ENCODE data around the gene SLC51A. TPM values are rescaled to one million over a fixed set of nuclear protein-coding genes. Genes with fewer than 3 reads are reported as not detected.

Gene SLC51A
- total RNA-seq, 1 donor from 2014 or later: not detected

DNA sequence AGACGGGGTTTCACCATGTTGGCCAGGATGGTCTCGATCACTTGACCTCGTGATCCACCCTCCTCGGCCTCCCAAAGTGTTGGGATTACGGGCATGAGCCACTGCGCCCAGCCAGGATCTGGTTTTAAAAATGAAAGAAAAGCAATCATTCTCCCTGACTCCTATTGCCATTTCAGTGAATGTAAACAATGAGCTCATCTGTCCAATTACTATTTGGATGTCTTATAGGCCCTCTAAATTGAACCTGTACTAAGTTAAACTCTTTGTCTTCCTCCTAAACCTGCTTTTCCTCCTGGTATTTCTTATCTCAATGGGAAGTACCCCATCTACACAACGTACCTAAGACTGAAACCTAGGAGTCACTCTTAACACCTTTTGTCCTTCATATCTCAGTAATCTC, 47.5 kb downstream of the SLC51A start:
- peaks cover 52 to 56% of the 10 kb centered on the region in 2 donors for H3K36me3 ChIP-seq

DNA sequence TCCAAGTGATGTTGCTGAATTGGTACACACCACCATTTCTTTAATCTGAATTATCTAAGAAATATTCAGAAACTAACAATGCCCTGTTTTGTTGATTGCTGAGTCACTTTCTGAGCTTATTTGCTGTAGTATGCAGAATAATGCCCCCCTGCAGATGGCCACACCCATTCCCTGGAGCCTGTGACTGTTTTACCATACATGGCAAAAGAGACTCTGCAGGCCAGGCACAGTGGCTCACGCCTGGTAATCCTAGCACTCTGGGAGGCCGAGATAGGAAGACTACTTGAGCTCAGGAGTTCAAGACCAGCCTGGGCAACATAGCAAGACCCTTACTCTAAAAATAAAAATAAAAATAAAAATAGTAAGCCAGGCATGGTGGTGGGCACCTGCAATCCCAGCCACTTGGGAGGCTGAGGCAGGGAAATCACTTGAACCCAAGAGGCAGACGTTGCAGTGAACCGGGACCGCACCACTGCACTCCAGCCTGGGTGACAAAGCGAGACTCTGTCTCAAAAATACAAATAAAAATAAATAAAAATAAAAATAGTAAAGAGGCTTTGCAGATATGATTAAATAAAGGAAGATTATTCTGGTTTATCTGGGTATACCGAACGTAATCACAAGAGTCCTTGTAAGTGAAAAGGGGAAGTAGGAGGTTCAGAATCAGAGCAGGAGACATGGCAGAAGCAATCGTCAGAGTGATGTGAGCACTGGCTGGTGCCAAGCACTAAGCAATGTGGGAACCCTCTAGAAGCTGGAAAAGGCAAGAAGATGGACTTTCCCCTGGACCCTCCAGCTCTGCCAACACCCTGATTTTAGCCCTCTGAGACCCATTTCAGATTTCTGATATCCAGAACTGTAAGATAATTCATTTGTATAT, 52.2 kb downstream of the SLC51A start:
- Histone ChIP-seq H3K9me3 (no peaks in the 10 kb centered on the region), H3K4me3 (no peak overlapping the region), H3K27me3 (no peaks in the 10 kb centered on the region), H3K4me1 (no peaks in the 10 kb centered on the region), H3K36me3 (peaks cover 56 to 68% of the 10 kb centered on the region in 2 donors), H3K27ac (no peak overlapping the region)
- no peak for DNase-seq (ENCODE audit: low spot score in 2 of 2)
- intact Hi-C loops (cut with DNase I): no loop called here
- TF ChIP-seq, protein P1, sequence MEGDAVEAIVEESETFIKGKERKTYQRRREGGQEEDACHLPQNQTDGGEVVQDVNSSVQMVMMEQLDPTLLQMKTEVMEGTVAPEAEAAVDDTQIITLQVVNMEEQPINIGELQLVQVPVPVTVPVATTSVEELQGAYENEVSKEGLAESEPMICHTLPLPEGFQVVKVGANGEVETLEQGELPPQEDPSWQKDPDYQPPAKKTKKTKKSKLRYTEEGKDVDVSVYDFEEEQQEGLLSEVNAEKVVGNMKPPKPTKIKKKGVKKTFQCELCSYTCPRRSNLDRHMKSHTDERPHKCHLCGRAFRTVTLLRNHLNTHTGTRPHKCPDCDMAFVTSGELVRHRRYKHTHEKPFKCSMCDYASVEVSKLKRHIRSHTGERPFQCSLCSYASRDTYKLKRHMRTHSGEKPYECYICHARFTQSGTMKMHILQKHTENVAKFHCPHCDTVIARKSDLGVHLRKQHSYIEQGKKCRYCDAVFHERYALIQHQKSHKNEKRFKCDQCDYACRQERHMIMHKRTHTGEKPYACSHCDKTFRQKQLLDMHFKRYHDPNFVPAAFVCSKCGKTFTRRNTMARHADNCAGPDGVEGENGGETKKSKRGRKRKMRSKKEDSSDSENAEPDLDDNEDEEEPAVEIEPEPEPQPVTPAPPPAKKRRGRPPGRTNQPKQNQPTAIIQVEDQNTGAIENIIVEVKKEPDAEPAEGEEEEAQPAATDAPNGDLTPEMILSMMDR (IDR thresholded peaks at IDR 0.05): no peak

More for the DNA sequence above, 47.5 kb downstream of the SLC51A start:
- Histone ChIP-seq H3K9me3 (no peaks in the 10 kb centered on the region), H3K27ac (no peak overlapping the region), H3K4me3 (no peak overlapping the region), H3K27me3 (no peaks in the 10 kb centered on the region), H3K4me1 (no peaks in the 10 kb centered on the region)
- DNase-seq (ENCODE audit: low spot score in 2 of 2): no peak
- TF ChIP-seq, protein P1 (IDR thresholded peaks at IDR 0.05): no peak
- intact Hi-C loops (cut with DNase I): no loop called here

DNA sequence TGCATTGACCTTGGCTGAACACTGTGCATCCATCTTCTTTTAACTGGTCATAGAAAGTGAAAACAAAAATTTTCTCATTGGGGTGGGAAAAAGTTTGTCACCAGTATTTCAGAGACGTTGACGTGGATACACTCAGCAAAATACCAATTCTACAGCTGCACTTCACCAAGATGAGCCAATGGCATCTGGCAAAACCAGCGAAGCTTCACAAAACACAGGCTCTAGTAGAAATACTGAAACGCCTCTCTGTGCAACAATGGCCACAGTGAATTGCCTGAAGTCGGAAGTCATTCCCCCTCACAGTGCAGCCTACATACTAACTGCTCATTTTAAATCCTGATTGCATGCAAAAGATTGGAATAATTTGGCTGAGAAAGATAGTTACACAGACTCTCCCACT, 54.2 kb downstream of the SLC51A start:
- Histone ChIP-seq H3K27ac (no peak overlapping the region), H3K9me3 (no peaks in the 10 kb centered on the region), H3K27me3 (no peaks in the 10 kb centered on the region), H3K36me3 (peaks cover 41 to 59% of the 10 kb centered on the region in 2 donors), H3K4me1 (no peaks in the 10 kb centered on the region), H3K4me3 (no peak overlapping the region)
- TF ChIP-seq, protein P1 (IDR thresholded peaks at IDR 0.05): no peak
- intact Hi-C loops (cut with DNase I): no loop called here
- no peak for DNase-seq (ENCODE audit: low spot score in 2 of 2)

DNA sequence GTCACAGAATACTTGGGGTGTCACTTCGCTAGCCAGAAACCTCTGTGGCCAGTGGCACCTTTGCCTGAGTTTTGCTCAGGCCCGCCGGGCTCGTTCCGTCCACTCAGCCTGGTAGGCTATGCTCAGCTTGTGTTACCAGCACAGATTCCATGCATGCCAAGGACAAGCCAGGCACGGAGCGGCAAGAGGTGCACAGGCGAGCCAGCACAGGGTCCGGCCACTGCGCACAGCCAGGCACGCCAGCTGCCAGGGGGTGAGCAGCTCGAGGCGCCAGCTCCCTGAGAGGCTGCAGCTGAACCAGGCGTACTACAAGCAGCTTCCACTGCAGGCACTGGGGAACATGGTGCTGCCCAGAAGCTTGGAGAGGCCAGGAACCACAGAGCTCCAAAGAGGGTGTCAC, 56.5 kb downstream of the SLC51A start:
- Histone ChIP-seq H3K27me3 (no peaks in the 10 kb centered on the region), H3K4me1 (no peaks in the 10 kb centered on the region), H3K4me3 (no peak overlapping the region), H3K36me3 (peaks cover 18 to 37% of the 10 kb centered on the region in 2 donors), H3K9me3 (no peaks in the 10 kb centered on the region), H3K27ac (no peak overlapping the region)
- intact Hi-C loops (cut with DNase I): no loop called here
- TF ChIP-seq, protein P1 (IDR thresholded peaks at IDR 0.05): no peak
- DNase-seq (ENCODE audit: low spot score in 2 of 2): no peak

DNA sequence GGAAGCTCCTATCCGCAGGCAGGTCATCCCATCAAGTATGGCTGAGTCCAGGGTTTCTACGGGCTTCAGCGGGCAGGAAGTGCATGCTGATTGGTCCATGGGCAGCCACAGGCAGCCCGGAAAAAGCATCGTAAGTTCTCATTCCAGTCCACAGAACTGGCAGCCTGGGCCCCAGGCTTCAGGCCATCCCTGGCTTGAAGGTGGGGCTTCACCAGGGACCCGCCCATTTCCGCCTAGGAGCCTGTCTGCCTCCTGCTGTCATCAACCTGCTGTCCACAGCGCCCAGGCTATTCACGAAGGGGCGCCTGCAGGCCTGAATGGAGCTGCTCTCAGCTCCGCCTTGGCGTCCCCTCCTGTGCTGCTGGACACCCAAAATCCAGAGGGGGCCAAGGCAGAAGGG, 57.3 kb downstream of the SLC51A start:
- peaks cover 11 to 31% of the 10 kb centered on the region in 2 donors for H3K36me3 ChIP-seq

More for the DNA sequence above, 57.3 kb downstream of the SLC51A start:
- H3K9me3 ChIP-seq: no peaks in the 10 kb centered on the region
- H3K4me3 ChIP-seq: no peak overlapping the region
- no peak overlapping the region for H3K27ac ChIP-seq
- no peak for DNase-seq (ENCODE audit: low spot score in 2 of 2)
- intact Hi-C loops (cut with DNase I): no loop called here
- no peaks in the 10 kb centered on the region for H3K4me1 ChIP-seq
- TF ChIP-seq, protein P1 (IDR thresholded peaks at IDR 0.05): no peak
- H3K27me3 ChIP-seq: no peaks in the 10 kb centered on the region

All from ascending aorta (tissue), 2 donors.